ENCODE data around the gene HDAC9.
"Not testable (repeated sequence)": the region's sequence is repeated elsewhere in the genome, so short reads cannot be mapped to it uniquely, and the experiment has no call there.

HDAC9 gene

GRCh38 chr7:18978108-18978495, 482.6 kb downstream of the HDAC9 start:
- no peak for DNase-seq (ENCODE audit: low spot score)
- no peak for TF ChIP-seq CTCF (IDR thresholded peaks at IDR 0.05; ENCODE audit: extremely low read depth, missing control alignments)

GRCh38 chr7:18990700-18991099, 495.2 kb downstream of the HDAC9 start:
- not testable (repeated sequence) for DNase-seq (ENCODE audit: low spot score)

GRCh38 chr7:18993933-18994668, 498.6 kb downstream of the HDAC9 start:
- no peak for DNase-seq (ENCODE audit: low spot score)
- no peak for TF ChIP-seq CTCF (IDR thresholded peaks at IDR 0.05; ENCODE audit: extremely low read depth, missing control alignments)

GRCh38 chr7:18995270-18995671, 499.7 kb downstream of the HDAC9 start:
- DNase-seq (ENCODE audit: low spot score), result no peak
- TF ChIP-seq CTCF (IDR thresholded peaks at IDR 0.05; ENCODE audit: extremely low read depth, missing control alignments), result no peak

- DNase-seq (ENCODE audit: low spot score), result no peak
- no peak for TF ChIP-seq CTCF (IDR thresholded peaks at IDR 0.05; ENCODE audit: extremely low read depth, missing control alignments)
These were observed 500.4 kb downstream of the HDAC9 start for GRCh38 chr7:18995811-18996426.

GRCh38 chr7:18996583-18996982, 501.0 kb downstream of the HDAC9 start:
- DNase-seq (ENCODE audit: low spot score), result no peak
- no peak for TF ChIP-seq CTCF (IDR thresholded peaks at IDR 0.05; ENCODE audit: extremely low read depth, missing control alignments)

GRCh38 chr7:18997477-18998150, 502.1 kb downstream of the HDAC9 start:
- TF ChIP-seq CTCF (IDR thresholded peaks at IDR 0.05; ENCODE audit: extremely low read depth, missing control alignments), result no peak
- no peak for DNase-seq (ENCODE audit: low spot score)
